Smooth muscle cell (in vitro differentiated cells): Measurements from ENCODE around the gene ART1. TPM values are rescaled to one million over a fixed set of nuclear protein-coding genes. Genes with fewer than 3 reads are reported as not detected.

Source experiments
- DNase-seq: peaks from one replicate; lab custom pipeline; 2025; ENCODE audit not compliant: unreplicated experiment; lab: John Stamatoyannopoulos, UW
- H2AFZ ChIP-seq: fragments of 200-600 bp; sonication (generic); 2 replicates; pipeline ENCODE4 v1.6.0; 2016; ENCODE audit warnings: antibody characterized with exemption, low read depth, mild to moderate bottlenecking
- H3F3A ChIP-seq: fragments of 200-600 bp; sonication (generic); 2 replicates; pipeline ENCODE4 v1.6.0; 2017; ENCODE audit warnings: antibody characterized with exemption, low read depth
- H3K27ac ChIP-seq: fragments of 200-600 bp; sonication (generic); 2 replicates; pipeline ENCODE4 v1.5.1; 2016; ENCODE audit warnings: low read depth, mild to moderate bottlenecking
- H3K27me3 ChIP-seq: fragments of 200-600 bp; sonication (generic); 2 replicates; pipeline ENCODE4 v1.6.1; 2016; ENCODE audit warnings: low read depth, mild to moderate bottlenecking
- H3K36me3 ChIP-seq: fragments of 200-600 bp; sonication (generic); 2 replicates; pipeline ENCODE4 v1.5.1; 2016; ENCODE audit warnings: low read depth
- H3K4me1 ChIP-seq: fragments of 200-600 bp; sonication (generic); 2 replicates; pipeline ENCODE4 v1.5.1; 2016; ENCODE audit warnings: low read depth
- H3K4me2 ChIP-seq: fragments of 200-600 bp; sonication (generic); 2 replicates; pipeline ENCODE4 v1.6.0; 2016; ENCODE audit warnings: mild to moderate bottlenecking
- H3K4me3 ChIP-seq: fragments of 200-600 bp; sonication (generic); 2 replicates; pipeline ENCODE4 v1.5.1; 2016; ENCODE audit warnings: mild to moderate bottlenecking
- H3K79me2 ChIP-seq: fragments of 200-600 bp; sonication (generic); 2 replicates; pipeline ENCODE4 v1.6.0; 2016; ENCODE audit warnings: low read depth, mild to moderate bottlenecking
- H3K9ac ChIP-seq: fragments of 200-600 bp; sonication (generic); 2 replicates; pipeline ENCODE4 v1.6.0; 2016; ENCODE audit warnings: low read depth
- H3K9me3 ChIP-seq: fragments of 200-600 bp; sonication (generic); replicated peaks from 2 replicates; pipeline ENCODE4 v1.5.1; 2016; ENCODE audit warnings: low read depth
- H4K20me1 ChIP-seq: fragments of 200-600 bp; sonication (generic); 2 replicates; pipeline ENCODE4 v1.6.0; 2016; ENCODE audit warnings: low read depth
- CTCF ChIP-seq: fragments of 200-600 bp; sonication (generic); IDR thresholded peaks from 2 replicates; pipeline ENCODE4 v1.5.1; 2017; ENCODE audit warnings: borderline replicate concordance, mild to moderate bottlenecking, antibody characterized with exemption; ENCODE audit not compliant: insufficient read depth, poor library complexity, severe bottlenecking
- WGBS: methylation state at CpG from one replicate; pipeline ENCODE4 v1.1.7; 2016; ENCODE audit warnings: low lambda C conversion rate; 5-methylcytosine and 5-hydroxymethylcytosine counted together
- polyA plus RNA-seq: library from polyadenylated mRNA; unstranded; fragments of >200 nt; fragmentation: Nextera tagmentation; extraction: Ambion mirVana; gene quantifications from 2 replicates; pipeline ENCODE4 v1.2.1, GENCODE V29; 2016
- total RNA-seq: library from RNA; depleted of rRNA; stranded (reverse); fragments of >200 nt; gene quantifications from 2 replicates; pipeline ENCODE4 v1.2.3, GENCODE V29; 2014

The ART1 gene
- total and polyA plus RNA-seq, 2 experiments from 2014 or later: not detected

GRCh38 chr11:3605283-3605662 lies 39.7 kb upstream of the ART1 start:
- H2AFZ ChIP-seq: peak overlapping the region; percentile 14
- WGBS: 91% methylated on average over 3 of the region's 3 CpGs

GRCh38 chr11:3605771-3606203 lies 39.1 kb upstream of the ART1 start:
- H3F3A ChIP-seq: no peaks in the 10 kb centered on the region
- H4K20me1 ChIP-seq: no peaks in the 10 kb centered on the region
- DNase-seq: no peak
- no peaks in the 10 kb centered on the region for H3K4me1 ChIP-seq
- no peaks in the 10 kb centered on the region for H3K79me2 ChIP-seq
- no peak overlapping the region for H3K4me2 ChIP-seq
- 68% methylated on average over 5 of the region's 5 CpGs for WGBS
- no peaks in the 10 kb centered on the region for H3K36me3 ChIP-seq
- no peak overlapping the region for H2AFZ ChIP-seq
- H3K27me3 ChIP-seq: no peaks in the 10 kb centered on the region
- no peak overlapping the region for H3K27ac ChIP-seq
- H3K9me3 ChIP-seq: no peaks in the 10 kb centered on the region
- no peak overlapping the region for H3K4me3 ChIP-seq
- no peak overlapping the region for H3K9ac ChIP-seq
- TF ChIP-seq CTCF: no peak

More at GRCh38 chr11:3605283-3605662, 39.7 kb upstream of the ART1 start:
- Histone ChIP-seq H3K4me1 (no peaks in the 10 kb centered on the region), H3K27ac (no peak overlapping the region), H3K4me3 (no peak overlapping the region), H3F3A (no peaks in the 10 kb centered on the region), H3K9me3 (no peaks in the 10 kb centered on the region), H3K4me2 (no peak overlapping the region), H3K9ac (no peak overlapping the region), H3K79me2 (no peaks in the 10 kb centered on the region), H4K20me1 (no peaks in the 10 kb centered on the region), H3K36me3 (no peaks in the 10 kb centered on the region), H3K27me3 (no peaks in the 10 kb centered on the region)
- DNase-seq: no peak
- TF ChIP-seq CTCF: no peak

GRCh38 chr11:3609416-3610265 lies 35.3 kb upstream of the ART1 start:
- H3K27ac ChIP-seq: no peak overlapping the region
- no peak for DNase-seq
- peak; percentile 86 for TF ChIP-seq CTCF

More at GRCh38 chr11:3609416-3610265, 35.3 kb upstream of the ART1 start:
- H3K27me3 ChIP-seq: no peaks in the 10 kb centered on the region
- H3K9ac ChIP-seq: no peak overlapping the region
- no peaks in the 10 kb centered on the region for H4K20me1 ChIP-seq
- no peak overlapping the region for H2AFZ ChIP-seq
- H3K4me1 ChIP-seq: no peaks in the 10 kb centered on the region
- no peaks in the 10 kb centered on the region for H3K36me3 ChIP-seq
- WGBS: 57% methylated on average over 7 of the region's 7 CpGs
- H3K79me2 ChIP-seq: no peaks in the 10 kb centered on the region
- H3K4me2 ChIP-seq: no peak overlapping the region
- no peaks in the 10 kb centered on the region for H3K9me3 ChIP-seq
- H3F3A ChIP-seq: no peaks in the 10 kb centered on the region
- no peak overlapping the region for H3K4me3 ChIP-seq
